GM19328 (cell line): ENCODE results near the gene FGF12.

Source experiments
- ATAC-seq: cut with Tn5 transposase; IDR thresholded peaks from one replicate; pipeline ENCODE4 v1.9.1; 2021; ENCODE audit warnings: mild to moderate bottlenecking, moderate library complexity; ENCODE audit not compliant: unreplicated experiment

FGF12 gene

DNA sequence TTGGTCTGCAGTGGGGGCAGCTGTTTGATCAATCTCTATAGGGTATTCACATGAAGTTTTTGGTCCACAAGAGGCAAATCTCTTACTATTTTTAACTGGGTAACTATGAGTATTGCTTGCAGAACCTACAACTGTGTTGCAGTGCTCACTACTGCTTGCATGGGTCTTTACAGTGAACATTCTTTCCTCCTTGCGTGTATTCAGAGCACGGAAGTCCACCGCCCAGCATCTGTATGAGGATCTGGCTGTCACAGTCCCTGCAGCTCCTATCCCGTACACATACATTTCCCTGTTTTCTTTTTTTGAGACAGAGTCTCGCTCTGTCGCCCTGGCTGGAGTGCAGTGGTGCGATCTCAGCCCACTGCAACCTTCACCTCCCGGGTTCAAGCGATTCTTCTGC lies 449.9 kb downstream of the FGF12 start:
- no peak for ATAC-seq

DNA sequence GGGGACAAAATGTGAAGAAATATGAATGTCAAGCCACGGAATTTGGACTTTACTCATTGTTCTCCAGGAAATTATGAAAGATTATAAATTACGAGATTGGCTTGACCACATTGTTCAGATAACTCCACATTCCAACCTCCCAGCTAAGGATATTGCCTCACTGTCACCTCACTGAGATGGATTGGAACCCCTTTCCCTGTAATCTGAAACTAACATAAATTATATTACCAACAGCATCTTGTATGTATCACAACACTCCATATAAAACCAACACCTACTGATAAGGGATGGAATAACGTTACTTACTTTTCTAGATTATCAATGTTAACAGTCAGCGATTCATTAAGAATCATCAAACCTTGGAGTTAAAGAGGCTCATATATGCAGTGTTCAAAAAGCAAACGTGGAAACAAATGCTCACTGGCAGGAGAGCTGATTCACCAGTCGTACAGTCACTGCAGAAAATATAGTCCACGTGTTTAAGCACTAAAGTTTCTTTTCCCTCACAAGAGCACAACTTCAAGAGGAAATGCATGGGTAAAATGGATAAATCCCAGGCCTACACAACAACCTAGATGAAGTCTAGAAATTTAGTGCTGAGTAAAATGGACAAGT lies 451.5 kb downstream of the FGF12 start:
- ATAC-seq = no peak

DNA sequence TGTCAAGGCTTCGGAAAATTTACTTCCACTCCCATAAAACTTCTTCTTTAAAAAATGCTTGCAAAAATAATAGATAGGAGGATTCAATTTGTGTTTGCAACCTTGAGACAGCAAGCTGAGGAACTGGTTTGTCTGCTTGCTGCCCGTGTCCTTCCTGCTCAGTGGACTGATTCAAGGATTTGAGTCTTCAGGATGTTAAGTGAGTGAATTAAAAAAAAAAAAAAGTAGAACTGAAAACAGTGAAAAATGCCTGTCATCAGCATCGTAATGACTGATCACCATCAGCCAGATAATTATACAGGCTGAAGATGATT lies 453.7 kb downstream of the FGF12 start:
- no peak for ATAC-seq

DNA sequence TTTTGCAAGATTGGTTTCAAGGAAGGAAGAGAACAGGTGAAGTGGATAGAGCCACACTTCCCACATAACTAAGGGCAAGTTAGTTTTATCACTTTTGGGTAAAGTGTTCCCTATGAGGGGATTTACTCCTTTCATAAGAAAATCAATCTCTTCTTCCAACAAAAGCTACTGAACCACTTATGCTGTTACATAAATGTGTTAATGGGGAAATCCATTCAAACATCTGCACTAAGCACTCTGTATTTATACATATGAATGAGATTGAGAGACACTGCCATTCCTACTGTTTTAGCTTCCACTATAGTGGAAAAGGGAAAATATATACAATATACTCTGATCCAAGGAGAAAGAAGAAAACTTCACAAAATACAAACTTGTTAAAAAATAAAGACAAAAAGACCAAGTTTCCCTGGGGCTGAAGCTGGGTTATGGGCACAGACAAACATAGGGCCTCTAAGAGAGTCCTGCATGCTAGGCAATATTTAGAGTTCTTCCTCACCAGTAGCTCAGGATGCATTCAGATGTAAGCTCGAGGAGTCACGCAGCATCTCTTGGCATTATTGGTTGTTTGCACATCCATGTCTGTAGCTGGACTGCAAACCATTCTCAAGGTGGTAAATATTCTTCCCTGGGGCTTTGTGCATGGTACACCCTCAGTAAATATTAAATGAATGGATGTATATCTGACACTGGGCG lies 454.2 kb downstream of the FGF12 start:
- no peak for ATAC-seq

DNA sequence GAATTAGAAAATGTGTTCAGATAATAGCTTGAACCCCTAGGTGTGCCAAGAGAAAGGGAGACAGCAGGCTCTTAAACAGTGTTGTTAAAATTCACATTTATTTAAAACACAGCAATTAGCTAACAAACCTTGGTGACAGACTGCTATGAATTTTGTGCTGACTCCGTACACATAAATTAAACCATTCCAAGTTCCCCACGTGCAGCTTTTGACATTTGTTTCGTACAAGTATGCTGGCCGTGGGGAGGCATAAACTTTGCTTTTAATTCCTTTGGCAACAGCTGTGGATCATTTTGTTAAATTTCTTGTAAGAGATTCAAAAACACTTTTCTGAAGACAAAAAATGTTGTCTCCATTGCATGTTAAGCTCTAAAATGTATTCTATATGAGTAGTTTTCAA lies 465.3 kb downstream of the FGF12 start:
- no peak for ATAC-seq

DNA sequence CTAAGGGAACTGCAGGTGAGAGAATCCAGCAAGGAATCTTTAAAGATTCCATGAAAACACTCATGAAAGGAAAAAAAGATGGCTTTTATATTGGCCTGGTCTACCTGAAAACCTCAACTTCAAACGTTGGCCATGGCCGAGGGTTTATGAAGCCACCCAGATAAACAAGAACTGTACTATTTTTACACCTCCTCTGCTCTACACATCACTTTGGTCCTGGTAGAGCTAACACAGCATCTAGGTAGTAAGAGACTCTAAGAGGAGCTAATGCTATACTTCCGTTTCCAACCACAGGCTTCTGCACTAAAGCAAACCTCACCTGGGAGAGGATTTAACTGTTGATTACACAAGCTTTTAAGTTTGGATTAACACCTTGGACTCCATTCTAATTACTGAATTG lies 466.2 kb downstream of the FGF12 start:
- ATAC-seq = no peak

DNA sequence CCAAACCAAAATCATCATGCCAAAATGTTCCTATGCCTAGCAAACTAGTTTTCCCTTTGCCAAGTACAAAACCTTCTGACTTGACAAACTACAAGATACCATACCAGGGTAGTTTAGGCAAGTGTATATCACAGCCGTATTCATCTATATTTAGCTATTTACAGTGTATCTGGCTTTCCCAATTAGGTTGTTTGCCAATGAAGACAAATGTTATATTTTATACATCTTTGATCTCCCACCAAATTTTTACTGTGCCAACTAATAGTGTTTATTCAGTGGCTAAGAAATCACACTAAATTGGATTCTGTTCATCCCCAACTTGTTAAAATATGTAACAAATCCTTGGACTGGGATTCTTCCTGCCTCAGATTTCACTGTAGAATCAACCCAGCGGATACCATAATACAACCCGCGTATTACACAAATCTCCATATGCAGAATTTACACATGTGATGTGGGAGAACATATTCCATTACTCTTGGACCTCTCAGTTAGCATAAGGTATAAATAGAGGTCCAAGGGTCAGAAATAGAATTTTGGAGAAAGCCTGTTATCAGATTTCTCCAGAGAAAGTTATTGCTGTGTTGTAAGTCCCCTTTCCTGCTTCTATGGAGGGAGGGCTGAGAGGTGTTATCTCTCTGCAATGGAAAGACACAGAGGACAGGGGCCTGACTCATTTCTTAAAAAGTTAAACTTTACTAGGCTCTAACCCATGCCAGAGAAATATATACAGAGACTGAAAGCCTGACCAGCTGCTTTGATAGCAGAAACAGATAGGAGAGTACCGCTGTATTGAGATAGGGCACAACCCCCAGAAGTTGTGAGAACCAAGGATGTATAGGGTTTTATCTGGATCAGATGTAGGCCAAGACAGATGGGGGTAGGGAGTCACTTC lies 467.0 kb downstream of the FGF12 start:
- no peak for ATAC-seq

DNA sequence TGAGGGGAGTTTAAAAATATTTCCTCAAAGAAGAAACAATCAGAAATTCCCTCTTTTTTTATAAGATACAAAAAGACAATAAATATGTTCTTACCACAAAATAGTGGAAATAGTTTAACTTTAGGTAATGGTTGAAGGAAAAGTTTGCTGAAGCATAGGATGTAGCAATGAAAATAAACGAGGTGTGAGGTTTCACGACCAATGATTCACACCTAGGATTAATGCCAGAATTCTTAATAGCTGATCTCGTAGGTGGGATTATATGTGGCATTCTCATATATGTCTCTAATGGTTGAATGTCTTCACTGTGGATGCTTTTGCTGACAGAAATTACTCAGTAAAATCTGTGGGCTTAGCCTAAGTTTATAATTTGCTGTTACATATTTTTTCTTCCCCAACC lies 467.7 kb downstream of the FGF12 start:
- no peak for ATAC-seq

DNA sequence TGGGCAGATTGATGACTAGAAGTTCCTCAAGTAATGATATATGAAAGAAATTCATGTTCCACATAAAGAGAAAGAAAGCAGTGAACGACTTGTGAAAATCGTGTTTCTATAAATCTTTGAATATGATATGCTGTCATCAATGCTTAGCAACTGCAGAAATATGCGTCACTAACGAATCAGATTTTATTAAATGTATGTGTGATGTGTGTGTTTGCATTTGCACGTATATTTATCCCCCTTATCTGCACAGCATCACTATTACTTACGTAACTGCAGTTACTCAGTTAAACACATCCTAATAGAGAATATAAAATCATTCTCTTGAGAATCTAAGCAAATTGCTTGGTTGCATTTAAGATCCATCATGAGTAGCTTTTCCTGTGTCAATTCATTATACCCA lies 468.6 kb downstream of the FGF12 start:
- ATAC-seq = no peak

DNA sequence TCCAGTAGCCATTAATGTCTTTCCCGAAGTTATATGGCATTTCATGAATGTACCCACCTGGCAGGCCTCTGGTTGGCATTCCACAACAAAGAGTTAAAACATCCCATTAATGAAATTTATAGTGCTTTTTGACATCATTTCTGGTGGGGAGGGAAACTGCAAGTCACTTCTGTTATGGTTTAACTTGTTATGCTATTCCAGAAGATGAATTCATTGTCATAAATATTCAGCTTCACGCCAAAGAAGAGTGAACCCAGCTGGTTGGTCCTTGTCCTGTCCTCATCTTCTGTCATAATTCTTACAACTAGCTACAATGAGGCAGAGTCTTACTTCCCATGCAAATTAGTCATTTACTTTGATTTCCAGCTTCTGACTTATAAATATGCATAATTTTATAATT lies 471.5 kb downstream of the FGF12 start:
- ATAC-seq = no peak

DNA sequence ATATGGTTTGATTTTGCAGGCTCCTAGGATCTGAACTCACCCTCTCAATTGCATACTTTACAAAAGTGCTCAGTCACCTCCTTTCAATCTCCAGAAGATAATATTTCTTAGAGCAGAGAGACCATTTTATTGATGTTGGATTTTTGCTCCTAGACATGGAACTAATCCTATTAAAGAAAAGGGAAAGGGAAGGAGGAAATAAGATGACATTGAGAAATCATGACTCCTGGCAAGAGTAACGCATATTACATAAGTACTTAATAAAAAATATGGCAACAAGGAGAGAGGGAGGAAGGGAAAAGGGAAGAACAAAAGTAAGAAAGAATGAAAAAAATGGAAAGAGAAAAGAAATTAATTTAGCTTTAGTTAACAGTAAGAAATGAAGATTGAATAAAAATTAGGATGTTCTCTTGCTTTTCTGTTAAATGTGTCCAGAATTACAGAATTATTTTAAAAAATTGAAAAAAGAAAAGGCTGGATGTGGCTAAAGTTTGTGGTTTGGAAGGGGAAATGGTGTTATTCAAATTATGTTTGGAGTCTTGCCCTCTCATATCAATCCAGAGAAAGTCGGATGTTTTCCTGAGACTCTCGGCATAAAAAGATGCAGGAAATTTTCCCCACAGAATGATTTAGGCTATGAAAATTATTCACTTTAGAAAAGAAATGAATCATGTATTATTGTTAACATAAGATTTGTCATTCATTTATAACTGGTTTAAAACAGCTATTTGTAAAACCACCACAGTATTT lies 474.0 kb downstream of the FGF12 start:
- ATAC-seq = no peak

DNA sequence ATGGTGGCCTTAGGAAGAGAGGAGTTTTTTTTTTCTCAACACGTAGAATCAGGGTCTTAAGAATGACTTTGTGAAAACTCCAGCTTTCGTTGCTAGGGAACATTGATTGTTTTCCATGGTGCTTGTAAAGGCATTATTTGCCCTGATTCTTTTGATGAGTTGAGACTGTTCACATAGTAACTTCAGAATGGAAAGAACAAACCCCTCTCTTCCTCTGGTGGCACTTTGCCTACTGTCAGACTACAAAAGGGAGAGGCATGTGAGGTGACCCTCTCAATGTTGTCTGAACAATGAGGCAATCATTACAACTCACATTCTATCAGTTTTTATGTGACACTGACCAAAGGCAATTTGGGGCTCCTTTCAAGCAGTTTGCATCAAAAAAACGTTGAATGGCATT lies 477.8 kb downstream of the FGF12 start:
- no peak for ATAC-seq

DNA sequence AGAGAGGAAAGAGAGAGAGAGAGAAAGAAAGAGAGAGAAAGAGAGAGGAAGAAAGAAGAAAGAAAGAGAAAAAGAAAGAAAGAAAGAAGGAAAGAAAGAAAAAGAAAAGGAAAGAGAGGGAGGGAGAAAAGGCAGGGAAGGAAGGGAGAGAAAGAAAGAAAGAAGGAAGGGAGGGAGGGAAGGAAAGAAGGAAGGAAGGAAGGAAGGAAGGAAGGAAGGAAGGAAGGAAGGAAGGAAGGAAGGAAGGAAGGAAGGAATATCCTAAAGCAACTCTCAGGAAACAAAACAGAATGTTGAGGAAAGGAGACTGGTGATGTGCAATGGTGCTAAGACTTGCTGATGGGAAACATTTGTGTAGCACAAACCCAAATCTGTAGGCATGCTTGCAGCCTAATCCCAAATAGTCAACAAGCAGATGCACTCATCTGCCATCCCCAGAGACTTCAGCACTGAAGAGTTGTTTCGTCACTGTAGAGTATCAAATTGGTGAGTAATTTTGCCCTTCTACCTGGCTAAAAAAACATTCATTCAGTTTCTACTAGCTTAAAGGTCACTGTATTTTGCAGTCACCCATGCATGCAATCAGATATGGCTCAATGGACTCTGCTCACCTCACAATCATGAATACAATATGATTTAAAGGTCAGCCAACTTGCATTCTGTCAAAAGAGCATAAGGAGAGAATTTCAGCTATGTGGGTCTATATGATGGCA lies 480.3 kb downstream of the FGF12 start:
- ATAC-seq = no peak

DNA sequence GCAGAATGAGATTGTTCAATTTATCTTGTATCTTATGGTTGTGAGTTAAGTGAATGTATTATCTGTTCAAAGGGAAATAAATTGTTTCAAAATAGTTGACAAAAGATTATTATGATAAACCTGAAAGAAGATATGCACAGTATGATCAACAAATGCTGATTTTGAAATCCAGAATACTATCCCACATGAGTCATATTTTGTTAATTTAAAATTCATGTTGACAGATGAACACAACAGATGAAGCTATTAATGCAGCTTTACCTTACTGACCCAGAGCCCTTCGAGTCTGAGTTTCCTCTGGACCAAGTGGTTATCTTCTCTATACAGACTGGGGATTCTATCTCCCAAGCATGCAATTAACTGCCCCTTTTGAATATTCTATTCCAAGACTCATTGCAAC lies 482.8 kb downstream of the FGF12 start:
- no peak for ATAC-seq

DNA sequence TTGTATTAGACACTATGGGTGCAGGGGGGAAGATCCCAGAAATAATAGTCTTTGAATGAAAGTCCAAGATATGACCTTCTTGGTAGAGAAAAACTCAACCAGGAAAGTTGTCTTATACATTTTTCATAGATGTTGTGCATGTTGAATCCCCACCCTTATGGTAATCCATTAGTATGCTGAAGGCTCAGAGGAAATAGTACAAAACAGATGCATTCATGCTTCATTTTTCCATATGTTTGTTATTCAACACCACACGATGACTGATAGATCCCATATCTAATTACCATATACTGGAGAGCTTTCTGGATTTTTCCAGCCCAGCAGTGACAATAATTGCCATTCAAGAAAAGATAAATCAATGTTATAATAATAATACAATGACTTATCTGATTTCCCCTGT lies 487.4 kb downstream of the FGF12 start:
- ATAC-seq = no peak

DNA sequence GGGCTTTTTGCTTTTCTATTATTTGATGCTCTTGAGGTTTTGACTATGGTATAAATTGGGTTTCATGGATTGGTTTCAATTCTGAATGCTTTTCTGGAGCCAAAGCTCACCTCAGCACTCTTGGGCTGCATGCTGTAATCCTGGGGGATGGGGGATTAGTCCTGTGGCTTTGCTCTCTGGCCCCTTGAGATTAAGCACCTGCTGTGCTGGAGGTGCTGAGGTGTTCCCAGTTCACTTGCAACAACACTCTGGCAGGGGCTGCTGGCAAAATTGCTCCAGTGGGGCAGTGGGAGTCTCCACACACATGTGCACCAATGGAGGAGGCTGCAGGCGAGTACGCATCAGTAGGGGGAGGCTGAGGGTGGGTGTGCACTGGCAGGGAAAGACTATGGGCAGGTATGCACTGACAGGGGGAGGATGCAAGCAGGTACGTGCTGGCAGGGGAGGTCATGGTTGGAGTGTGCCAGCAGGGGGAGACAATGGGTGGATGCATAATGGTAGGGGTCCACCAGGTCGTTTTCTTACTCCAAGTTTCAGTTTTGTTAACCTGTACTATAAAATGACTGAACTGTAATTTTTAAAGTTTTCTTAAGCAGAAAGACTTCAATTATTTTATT lies 489.2 kb downstream of the FGF12 start:
- ATAC-seq = no peak

DNA sequence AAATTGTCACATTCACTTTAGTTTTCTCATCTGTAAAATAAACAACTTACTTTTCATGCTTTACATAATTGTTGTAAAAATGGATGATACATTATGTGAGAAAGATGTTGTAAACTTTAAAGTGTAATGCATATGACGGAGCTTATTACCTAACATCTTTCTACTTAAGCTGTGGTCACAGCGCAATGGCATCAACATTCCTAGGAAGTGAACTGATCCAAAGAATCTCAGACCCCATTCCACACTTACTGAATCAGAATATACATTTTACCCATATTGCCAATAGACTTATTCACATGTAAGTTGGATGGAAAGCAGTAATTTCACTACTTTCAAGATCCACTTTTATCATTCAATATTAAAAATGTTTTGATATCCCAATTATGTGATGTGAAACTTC lies 497.5 kb downstream of the FGF12 start:
- no peak for ATAC-seq

DNA sequence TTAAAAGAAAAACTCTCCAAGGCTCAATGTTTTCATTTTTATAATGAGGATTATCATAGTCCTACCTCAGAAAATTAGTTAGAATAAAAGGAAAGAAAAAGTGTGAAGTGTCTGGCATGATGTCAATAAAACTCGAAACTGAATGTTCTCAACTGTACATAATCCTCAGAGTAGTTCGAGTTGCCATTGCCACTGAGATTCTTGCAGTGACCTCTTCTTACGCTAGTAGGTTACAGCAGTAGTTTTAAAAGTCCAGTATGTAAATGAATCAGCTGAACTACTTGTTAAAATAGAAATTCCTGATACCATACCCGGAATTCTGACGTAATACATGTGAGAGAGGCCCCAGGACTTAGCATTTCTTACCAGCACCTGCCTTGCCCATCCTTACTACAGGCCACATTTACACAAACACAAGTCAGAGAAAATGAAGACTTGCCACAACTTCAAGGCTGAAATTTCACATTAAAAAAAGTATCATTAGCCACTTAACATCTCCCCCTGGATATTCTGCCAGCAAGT lies 502.6 kb downstream of the FGF12 start:
- ATAC-seq = no peak

DNA sequence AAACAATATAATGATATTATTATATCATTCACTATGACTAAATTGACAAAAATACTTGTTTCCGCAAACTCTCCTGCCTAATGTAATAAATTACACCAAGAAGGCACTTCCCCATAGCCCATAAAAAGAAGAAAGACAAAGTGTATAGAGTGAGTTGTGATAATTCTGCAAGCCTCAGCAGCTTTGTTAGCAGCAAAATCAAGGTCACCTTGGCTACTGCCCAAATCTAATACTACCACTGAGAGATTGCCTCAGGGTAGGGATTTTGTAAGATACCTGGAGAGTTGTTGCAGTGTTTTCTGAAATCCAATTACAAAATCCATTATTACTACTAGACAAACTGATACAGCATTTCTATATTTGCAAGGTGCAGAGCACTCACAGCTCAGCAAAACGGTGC lies 503.5 kb downstream of the FGF12 start:
- ATAC-seq = no peak

DNA sequence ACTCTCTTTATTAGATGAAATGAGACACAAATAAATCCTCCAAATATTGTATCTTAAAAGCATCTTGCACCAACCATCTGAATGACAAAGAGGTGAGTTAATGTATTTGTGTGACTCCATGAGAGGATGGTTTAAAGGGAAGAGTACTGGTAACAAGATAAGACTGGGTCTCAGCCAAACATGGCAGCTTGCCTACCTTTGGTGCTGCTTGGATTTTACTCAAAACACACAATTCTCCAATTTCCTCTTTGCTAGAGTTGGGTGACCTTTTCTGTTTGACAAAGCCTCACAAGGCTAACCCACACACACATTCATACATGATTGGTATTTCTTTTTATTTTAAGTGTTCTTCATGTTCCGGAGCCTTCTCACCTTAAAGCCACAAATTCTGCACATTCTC lies 506.4 kb downstream of the FGF12 start:
- ATAC-seq = no peak
